ENCODE measurements around the gene TRIM39.

Gene TRIM39

DNA sequence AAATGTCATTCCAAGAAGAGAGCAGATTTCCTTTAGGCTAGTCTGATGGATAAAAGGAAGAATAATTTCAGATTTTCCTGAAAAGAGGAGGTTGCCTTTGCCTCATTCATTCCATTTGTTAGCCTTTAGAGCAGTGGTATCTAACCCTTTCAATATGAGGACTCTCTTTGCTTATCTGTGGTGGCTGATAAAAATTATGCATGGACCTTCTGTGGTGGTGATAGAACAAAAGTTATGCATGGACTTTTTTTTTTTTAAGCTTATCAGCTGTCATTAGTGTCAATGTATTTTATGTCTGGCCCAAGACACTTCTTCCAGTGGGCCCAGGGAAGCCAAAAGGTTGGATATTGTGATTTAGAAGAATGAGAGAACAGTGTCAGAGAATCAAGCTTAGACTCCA, 1.7 kb downstream of the TRIM39 start:
- no peak for DNase-seq

DNA sequence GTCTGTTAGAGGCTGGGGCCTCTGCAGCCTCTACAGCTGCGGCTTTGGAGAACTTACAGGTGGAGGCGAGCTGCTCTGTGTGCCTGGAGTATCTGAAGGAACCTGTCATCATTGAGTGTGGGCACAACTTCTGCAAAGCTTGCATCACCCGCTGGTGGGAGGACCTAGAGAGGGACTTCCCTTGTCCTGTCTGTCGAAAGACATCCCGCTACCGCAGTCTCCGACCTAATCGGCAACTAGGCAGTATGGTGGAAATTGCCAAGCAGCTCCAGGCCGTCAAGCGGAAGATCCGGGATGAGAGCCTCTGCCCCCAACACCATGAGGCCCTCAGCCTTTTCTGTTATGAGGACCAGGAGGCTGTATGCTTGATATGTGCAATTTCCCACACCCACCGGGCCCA, 2.6 kb downstream of the TRIM39 start:
- no peak for DNase-seq

DNA sequence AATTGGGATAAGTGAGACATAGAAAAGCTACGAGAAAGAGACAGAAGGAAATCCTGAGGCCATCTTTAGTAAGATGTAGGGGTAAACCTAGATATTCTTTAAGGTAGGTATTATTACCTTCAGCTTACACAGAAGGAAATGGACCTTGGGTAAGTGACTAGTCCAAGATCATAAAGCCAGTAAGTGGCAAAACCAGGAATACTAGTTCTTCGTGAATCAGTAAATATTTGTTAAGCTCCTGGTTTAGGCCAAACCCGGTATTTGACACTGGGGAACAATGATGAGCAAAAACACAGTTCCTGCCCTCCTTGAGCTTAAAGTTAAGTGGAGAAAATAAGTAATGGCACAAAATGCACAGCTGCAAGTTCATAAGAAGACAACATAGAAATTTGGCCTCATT, 5.3 kb downstream of the TRIM39 start:
- DNase-seq: no peak

DNA sequence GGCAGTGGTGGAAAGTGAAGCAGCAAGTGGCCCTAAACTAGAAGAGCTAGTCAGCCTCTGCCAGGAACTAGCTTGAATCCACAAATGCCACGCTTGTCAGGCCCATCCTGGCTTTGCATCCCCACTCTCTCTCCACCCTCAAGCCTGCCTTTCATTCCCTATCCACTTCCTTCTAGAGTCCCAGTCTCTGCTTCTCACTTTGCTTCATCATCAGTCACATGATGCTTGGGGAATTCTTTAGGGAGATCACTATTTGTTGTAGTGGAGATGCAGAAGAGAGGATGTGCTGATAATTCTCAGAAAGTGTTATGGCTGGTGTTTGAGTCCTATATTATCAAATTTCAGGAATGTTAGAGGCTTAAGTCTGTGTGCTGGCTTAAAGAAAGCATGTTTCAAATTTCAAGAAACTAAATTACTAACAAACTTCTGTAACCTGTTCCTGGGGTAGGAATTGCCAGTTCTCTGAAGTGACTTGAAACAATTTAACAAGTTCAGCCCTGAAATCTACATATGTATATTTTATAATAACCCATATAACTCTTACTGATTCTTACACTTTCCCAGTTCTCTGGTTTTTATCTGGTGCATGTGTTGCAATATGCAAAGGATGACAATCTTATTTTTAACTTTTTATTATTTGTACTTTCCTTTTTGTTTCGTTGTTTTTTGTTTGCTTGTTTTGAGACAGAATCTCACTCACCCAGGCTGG, 7.5 kb downstream of the TRIM39 start:
- no peak for DNase-seq

DNA sequence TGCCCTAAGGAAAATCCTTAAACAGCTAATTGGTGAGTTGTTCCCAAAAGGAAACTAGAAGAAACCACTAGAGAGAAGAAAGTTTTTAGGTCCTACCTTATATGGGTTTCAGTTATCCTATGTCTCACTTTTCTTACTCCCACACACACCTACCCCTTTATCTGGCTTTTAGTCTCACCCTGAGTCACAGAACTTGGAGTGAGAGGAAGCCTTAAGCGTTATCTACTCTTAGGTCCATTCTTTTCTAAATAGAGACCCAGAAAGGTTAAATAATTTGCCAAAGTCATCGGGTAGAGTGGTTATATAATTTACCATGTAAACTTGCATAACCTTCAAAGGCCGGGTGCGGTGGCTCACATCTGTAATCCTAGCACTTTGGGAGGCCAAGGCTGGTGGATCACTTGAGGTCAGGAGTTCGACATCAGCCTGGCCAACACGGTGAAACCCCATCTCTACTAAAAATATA, 13.9 kb downstream of the TRIM39 start:
- no peak for DNase-seq

DNA sequence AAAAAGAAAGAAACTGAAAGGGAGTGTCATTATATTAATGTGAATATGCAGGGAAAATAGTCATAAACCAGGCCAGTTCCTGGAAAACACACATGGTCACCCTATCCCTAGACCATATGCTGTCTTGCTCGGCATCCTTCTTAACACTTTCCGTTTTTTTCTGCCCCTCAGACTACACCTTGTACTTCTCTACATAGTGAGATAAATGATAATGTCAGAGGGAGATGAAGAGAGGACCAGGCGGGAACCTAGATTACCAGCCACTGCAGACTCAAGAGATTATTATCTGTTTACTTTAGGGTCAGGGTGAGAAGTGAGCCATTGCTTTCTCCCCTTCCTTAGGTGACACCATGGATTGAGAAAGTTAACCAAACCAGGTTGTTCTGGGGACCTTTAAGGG, 14.5 kb downstream of the TRIM39 start:
- DNase-seq: no peak

DNA sequence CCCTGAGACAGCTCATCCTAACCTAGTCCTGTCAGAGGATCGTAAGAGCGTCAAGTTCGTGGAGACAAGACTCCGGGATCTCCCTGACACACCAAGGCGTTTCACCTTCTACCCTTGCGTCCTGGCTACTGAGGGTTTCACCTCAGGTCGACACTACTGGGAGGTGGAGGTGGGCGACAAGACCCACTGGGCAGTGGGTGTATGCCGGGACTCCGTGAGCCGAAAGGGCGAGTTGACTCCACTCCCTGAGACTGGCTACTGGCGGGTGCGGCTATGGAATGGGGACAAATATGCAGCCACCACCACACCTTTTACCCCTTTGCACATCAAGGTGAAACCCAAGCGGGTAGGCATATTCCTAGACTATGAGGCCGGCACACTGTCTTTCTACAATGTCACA, 15.0 kb downstream of the TRIM39 start:
- no peak for DNase-seq

DNA sequence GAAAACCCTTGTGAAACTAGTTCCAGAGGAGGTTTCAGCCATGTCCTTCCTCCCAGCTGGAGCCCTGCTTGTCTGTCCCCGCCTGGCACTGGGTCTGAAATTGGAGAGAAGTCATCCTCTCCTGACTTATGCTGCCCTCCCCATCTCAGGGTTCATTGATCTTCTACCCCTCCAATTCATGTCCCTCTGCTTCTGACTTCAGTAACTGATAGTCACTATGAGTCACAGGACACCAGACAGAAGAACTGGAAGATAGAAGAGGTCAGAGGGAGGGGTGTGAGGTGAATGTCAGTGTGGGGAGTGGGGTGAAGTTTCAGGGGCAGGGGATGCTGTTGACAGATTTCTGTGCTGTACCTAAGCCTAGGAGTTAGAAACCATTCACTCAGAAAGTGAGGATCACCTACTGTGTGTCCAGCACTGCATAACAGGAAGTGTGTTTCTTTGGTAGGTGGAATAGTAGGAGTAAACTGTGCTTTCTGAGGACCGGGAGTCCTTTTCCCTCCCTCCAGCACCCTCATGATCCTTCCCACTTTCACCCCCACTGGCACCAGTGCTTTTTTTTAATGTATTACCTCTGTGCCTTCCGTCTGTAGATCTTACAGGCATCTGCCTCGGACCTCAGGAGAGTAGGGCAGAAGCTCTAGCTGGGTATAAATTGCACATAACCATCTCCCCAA, 17.6 kb downstream of the TRIM39 start:
- DNase-seq: no peak

DNA sequence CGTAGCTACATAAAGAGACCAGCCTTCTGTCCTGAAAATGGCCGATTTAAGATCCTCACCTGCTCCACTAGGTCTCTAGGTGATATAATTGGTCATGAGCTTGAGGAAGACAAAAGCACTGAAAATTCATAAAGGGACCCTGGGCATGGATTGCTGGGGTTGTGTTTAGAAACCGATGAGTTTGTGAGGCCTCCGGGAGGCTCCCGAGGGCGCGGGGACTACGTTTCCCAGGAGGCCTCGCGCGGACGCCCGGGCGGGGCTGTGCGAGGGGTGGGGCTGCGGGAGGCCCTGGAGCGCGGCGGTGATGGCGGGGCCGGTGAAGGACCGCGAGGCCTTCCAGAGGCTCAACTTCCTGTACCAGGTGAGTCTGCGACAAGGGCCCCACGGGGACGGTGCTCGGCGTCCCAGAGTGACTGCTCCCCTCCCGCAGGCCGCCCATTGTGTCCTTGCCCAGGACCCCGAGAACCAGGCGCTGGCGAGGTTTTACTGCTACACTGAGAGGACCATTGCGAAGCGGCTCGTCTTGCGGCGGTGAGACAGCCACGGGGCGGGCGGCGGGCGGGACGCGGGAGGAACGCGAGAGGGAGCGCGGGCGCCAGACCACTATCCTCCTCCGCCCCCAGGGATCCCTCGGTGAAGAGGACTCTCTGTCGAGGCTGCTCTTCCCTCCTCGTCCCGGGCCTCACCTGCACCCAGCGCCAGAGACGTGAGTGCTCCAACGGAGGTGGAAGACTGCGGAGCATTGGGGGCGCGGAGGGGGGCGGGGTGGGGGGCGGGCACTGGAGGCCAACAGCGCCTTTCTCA, 18.3 kb downstream of the TRIM39 start, which contains the start of gene RPP21:
TSS of gene RPP21 (plus strand) at position 289 of the 804 bp plus-strand sequence. CDS start at position 305, 16 bp downstream.
- peak; percentile 68 for DNase-seq

DNA sequence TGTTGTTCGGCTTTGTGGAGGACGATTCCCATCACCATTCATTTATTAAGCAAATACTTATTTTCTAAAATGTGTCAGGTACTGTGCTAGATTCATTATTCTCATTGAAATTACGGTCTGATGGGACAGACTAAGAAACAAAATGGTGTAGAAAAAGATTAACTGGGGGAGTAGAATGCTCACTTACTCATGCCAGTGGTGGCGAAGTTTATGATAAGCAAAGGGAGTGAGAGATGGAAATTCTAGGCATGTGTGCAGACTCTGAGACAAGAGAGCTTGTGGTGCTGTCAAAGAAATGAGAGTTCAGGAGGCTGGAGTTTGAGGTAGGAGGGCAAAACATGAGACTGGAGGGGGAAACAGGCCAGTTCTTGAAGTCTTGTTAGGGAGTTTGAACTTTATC, 19.1 kb downstream of the TRIM39 start:
- DNase-seq: no peak

DNA sequence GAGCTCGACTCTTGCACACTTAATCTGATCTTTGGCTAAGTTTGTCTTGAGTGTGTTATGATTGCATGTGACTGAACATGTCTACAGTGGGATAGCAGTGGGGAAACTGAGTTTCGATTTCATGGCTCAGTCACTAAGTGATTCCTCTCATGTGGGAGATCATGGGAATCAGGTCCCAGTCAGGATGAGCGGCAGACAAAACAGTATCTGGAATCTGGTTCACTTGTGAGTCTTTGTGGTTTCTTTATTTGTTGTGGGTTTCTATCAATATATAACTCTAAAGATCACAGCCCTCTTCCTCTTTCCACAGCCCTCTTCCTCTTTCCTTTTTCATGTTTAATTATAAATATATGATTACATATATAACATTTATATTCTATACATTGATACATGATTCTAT, 22.2 kb downstream of the TRIM39 start:
- DNase-seq: no peak

DNA sequence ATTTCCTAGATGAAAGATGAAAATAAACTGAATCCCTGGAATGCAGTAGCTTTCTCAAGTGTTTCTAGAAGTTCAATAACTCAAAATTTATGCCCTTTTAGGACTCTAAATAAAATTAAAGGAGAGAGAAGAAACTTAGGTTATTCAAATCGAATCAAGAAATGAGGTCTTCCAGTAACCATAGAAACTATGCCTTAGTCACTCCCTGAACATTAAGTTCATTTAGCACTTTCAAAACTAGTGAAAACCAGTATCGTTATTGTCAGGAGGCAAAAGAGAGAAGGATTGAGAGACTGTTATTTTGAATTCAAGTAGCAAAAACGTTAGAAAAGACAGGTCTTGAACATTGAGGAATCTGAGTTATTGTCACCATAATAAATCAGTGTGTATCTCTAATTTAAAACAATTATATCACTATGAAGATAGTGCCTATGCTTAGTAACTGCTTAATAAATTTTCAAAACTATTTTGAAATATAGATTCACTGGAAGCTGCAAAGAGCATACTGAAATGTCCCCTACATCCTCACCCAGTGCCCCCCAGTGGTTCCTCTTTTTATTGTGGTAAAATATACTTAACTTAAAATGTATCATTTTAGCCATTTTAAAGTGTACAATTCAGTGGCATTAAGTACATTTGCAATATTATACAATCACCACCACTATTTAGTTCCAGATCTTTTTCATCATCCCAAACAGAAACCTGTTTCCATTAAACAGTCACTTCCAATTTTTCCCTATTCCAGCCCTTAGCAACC, 22.9 kb downstream of the TRIM39 start:
- DNase-seq: no peak

DNA sequence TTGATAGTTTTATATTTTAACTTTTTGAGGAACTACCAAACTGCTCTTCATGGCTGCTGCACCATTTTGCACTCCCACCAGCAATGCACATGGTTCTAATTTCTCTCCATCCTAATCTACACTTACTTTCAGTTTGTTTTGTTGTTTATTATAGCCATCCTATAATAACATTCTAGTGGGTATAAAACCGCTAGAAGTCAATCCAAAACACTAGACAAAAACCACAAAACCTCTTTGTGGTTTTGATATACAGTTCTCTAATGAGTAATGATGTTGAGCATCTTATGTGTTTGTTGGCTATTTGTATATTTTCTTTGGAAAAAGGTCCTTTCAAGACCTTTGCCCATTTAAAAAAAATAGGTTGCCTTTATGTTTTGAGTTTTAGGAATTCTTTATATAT, 23.8 kb downstream of the TRIM39 start:
- DNase-seq: no peak

DNA sequence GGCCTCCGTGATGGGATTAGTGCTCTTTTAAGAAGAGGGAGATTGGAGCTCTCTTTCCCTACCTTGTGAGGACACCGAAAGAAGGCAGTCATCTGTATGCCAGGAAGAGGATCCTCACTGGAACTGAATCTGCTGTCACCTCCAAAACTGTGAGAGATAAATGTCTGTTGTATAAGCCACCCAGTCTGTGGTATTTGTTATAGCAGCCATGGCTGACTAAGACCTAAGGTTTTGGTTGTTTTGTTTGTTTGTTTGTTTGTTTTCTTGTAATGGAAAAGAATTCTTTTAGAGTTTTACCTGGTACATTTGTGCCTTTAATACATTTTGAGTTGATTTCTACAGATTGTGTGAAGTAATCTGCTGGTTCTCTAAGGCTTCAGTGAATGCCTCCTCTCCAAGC, 25.8 kb downstream of the TRIM39 start:
- no peak for DNase-seq

DNA sequence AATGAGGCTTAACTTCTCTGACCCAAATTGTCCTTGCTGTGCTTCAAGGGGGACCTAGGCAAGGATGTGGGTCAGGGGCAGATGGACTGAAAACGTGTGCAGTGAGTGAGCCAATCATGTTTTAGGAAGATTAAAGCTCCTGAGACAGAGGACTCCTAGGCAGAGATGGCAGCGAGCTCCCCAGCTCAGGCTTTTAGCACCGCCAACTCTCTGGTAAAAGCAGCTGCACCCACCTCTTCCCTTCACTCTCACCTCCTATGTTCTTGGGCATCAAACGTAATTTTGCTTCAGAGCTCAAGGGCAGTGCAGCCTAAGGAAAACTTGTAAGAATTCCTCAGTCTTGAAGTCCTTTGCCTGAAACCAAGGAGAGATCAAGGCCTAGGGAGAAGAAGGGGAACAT, 28.6 kb downstream of the TRIM39 start:
- DNase-seq: no peak

DNA sequence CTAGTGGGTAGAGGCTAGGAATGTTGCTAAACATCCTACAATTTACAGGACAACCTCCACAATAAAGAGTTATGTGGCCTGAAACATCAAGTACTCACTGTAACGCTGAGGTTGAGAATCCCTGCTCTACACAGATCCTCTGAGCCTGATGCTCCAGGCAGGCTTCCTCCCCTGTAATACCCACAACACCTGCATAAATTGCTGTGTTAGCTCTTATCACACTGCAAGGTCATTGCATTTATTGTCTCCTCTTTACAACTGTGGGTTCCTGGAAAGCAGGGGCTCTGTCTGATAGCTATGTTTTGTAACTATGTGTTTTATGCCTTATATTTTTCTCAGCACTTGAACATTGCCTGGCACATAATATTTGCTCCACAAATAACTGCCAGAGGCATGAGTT, 29.8 kb downstream of the TRIM39 start:
- no peak for DNase-seq

DNA sequence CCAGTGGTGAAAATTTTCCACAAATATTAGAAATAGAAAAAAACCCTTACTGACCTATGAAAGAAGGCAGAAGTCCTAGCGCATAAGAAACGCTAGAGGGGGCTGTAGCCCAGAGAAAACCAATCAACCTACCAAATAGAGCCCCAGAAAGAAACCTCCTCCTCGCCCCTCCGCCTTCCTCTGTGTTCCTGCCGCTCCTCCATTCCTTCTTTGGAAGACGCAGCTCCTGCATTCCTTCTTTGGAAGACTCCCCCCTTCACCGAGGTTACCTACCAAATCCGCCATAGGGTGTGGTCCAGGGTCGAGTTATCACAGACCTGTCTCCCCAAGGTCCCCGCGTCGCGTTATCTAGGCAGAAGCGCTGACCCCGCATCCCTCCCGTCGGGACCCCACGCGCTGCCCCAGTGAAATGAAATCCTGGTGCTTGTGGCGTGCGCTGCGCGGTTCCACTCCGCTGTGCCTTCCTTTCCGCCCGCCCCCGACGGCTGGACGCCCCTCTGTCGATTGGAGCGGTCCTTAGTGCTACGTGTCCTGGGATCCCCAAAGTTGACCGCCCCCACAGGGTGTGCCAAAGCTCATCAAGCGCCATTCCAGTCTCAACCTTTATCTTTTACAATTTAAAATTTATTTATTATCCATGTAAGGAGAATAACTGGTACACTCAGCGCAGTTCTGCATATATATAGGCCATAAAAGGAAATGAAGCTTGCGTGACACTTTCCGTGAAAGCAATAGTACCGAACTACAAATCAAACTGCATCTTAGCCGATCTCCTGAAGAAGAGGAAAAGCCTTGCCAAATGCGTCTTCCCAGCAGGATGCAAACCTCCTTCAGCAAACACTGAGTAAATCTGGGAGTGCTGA, 31.2 kb downstream of the TRIM39 start:
- DNase-seq: peak; percentile 3

DNA sequence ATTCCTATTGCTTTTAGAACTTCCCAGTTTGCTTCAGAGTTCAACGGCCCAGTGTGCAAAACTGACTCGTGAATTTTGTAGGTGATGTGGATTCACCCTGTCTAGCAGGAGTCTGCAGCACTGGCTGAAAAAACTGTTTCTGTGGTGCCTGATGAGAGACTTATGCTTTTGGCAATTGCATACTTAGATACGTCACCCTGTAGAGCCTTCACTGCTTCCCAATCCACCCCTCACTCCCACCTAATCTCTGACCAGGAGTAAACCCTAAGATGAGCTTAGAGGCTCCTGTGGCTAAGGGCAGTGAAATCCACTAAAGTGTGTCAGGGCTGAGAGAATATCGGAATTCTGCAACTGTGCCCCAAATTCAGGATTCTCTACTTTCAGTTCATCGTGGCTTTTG, 32.5 kb downstream of the TRIM39 start:
- DNase-seq: no peak

DNA sequence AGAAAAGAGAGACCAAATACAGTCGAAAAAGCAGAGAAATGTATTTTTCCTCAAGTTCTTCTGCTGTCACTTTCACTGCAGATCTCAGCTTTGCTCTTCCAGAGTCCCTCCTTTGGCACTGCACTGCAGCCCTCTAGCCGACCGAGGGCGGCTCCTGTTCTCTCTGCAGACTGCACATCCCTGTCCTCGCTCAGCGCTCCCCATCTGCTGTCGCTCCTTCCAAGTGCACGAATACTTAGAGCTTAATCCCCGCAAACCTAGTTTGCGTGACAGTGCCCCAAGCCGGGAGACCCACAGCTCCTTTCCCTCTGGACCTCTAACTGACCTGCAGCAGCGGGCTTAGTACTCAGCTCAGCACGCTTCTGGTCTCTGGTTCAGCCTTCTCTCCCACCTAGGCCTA, 33.4 kb downstream of the TRIM39 start:
- no peak for DNase-seq

DNA sequence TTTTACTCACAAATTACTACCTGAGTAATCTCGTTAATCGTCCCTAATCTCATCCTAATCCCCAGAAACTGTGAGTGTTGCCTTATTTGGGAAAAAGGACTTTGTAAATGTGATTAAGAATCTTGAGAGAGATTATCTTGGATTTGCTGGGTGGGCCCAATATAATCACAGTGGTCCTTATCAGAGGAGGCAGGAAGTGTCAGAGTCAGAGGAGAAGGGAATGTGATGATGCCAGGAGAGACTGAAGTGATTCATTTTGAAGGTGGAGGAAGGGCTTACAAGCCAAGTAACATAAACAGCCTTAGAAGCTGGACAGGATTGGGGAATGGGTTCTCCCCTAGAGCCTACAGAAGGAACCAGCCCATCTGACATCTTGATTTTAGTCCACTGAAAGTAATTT, 34.9 kb downstream of the TRIM39 start:
- DNase-seq: no peak

DNA sequence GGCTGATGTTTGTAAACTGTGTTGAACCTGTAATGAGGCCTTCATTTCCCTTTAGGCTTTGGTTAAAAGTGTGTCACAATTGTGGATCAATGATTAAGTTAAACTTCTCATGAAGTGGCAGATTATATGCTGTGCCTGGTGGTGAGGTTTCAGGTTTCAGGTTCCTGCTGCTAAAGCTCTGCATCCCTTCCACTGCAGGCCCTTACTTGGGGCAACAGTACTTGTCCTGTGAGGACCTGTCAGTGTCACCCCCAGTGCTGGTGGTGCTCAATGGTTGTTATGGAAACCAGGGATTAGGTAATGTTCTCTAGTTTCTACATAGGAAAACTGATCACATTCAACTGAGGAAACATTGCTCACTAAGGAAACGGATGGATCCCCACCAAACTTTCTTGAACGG, 36.7 kb downstream of the TRIM39 start:
- no peak for DNase-seq

DNA sequence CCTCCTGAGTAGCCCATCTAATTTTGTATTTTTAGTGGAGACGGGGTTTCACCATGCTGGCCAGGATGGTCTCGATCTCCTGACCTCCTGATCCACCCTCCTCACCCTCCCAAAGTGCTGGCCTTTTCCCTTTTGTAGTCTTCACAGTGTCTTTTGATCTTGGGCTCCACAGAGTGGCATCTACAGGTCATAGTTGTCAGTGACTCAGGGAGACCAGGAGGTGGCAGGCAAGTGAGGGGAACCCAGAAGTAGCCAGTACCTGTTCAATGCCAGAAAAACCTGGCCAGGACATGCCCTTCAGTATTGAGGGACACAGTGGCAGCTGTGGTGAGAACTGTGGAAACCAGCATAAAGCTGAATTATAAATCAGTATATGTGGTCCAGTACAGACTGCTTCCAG, 37.9 kb downstream of the TRIM39 start:
- DNase-seq: no peak
